Sigmoid colon (tissue), 3 donors: ENCODE measurements around the gene C1QA.

Experiments
- POLR2A ChIP-seq, 2 donors: fragments of 450-650 bp; IDR thresholded peaks; one replicate each; pipeline ENCODE4 v1.6.1; 2016; ENCODE audit warnings: antibody characterized with exemption in 2 of 2, mild to moderate bottlenecking in 2 of 2, moderate library complexity in 2 of 2
- TF ChIP-seq, protein P1 (sequence below), 4 experiments: fragments of 450-650 bp in 3 of 4; fragments of 200-600 bp in 1 of 4; IDR thresholded peaks; one replicate each; pipeline ENCODE4 v1.5.1; 2016 to 2019; ENCODE audit warnings: antibody characterized with exemption in 4 of 4, mild to moderate bottlenecking in 3 of 4, moderate library complexity in 2 of 4

DNA sequence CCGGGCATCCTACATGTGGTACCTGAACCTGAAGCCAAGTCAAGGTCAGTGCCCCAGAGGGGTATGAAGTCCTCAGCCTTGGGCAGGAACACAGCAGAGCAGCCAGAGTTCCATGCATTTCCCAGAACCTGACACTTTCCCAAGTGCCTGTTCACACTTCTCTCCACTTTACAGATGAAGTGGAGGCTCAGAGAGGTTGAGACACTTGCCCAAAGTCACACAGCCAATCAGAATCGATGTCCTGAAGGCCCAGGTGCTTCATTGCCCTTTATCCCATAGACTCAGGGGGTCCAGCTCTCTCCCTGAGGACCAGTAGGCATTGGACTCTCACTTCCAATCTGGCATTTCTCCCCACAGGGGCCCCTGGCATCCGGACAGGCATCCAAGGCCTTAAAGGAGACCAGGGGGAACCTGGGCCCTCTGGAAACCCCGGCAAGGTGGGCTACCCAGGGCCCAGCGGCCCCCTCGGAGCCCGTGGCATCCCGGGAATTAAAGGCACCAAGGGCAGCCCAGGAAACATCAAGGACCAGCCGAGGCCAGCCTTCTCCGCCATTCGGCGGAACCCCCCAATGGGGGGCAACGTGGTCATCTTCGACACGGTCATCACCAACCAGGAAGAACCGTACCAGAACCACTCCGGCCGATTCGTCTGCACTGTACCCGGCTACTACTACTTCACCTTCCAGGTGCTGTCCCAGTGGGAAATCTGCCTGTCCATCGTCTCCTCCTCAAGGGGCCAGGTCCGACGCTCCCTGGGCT is 2.2 kb downstream of the C1QA start:
- TF ChIP-seq POLR2A (IDR thresholded peaks at IDR 0.05): no peak
- TF ChIP-seq, protein P1, sequence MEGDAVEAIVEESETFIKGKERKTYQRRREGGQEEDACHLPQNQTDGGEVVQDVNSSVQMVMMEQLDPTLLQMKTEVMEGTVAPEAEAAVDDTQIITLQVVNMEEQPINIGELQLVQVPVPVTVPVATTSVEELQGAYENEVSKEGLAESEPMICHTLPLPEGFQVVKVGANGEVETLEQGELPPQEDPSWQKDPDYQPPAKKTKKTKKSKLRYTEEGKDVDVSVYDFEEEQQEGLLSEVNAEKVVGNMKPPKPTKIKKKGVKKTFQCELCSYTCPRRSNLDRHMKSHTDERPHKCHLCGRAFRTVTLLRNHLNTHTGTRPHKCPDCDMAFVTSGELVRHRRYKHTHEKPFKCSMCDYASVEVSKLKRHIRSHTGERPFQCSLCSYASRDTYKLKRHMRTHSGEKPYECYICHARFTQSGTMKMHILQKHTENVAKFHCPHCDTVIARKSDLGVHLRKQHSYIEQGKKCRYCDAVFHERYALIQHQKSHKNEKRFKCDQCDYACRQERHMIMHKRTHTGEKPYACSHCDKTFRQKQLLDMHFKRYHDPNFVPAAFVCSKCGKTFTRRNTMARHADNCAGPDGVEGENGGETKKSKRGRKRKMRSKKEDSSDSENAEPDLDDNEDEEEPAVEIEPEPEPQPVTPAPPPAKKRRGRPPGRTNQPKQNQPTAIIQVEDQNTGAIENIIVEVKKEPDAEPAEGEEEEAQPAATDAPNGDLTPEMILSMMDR (IDR thresholded peaks at IDR 0.05): no peak
